ENCODE data around the gene PPP1R7.

GRCh38 chr2:241197947-241198346, 47.7 kb downstream of the PPP1R7 start:
- TF ChIP-seq FOXM1 (IDR thresholded peaks at IDR 0.05; ENCODE audit: borderline replicate concordance, low read depth) (no peak), MAX (IDR thresholded peaks at IDR 0.05) (no peak), ZBTB7A (IDR thresholded peaks at IDR 0.05; ENCODE audit: low read depth) (no peak), YY1 (IDR thresholded peaks at IDR 0.05; ENCODE audit: low read depth) (no peak), NFIC (IDR thresholded peaks at IDR 0.05) (no peak), RAD21 (IDR thresholded peaks at IDR 0.05; ENCODE audit: low read depth) (no peak), EGR1 (IDR thresholded peaks at IDR 0.05) (no peak), CREB1 (IDR thresholded peaks at IDR 0.05; ENCODE audit: low read depth) (no peak)

Measured in Ishikawa (cell line).